GM23338 (cell line): Measurements from ENCODE around the gene GHRL. TPM values are rescaled to one million over a fixed set of nuclear protein-coding genes. Genes with fewer than 3 reads are reported as not detected.

Source experiments
- ATAC-seq: fragments of 200-7000 bp; cut with Tn5 transposase; 3 replicates; pipeline ENCODE4 v1.9.1; 2020
- DNase-seq: peaks from one replicate; pipeline ENCODE4 v3.0.0-alpha.2; 2015; ENCODE audit warnings: low spot score
- H2AFZ ChIP-seq: fragments of 200-600 bp; sonication (generic); 2 replicates; pipeline ENCODE4 v1.8.0; 2016; ENCODE audit warnings: antibody characterized with exemption, mild to moderate bottlenecking, moderate library complexity
- H3F3A ChIP-seq: fragments of 200-600 bp; sonication (generic); replicated peaks from 2 replicates; pipeline ENCODE4 v1.8.0; 2017; ENCODE audit warnings: antibody characterized with exemption, mixed run types, low read depth
- H3K27ac ChIP-seq: fragments of 200-600 bp; sonication (generic); 2 replicates; pipeline ENCODE4 v1.6.1; 2016; ENCODE audit warnings: low read depth
- H3K27me3 ChIP-seq: fragments of 200-600 bp; sonication (generic); 2 replicates; pipeline ENCODE4 v1.8.0; 2016; ENCODE audit warnings: mild to moderate bottlenecking, mixed run types, moderate library complexity; ENCODE audit not compliant: insufficient read depth
- H3K36me3 ChIP-seq: fragments of 200-600 bp; sonication (generic); 2 replicates; pipeline ENCODE4 v1.8.0; 2016; ENCODE audit warnings: mild to moderate bottlenecking; ENCODE audit not compliant: insufficient read depth
- H3K4me1 ChIP-seq: fragments of 200-600 bp; sonication (generic); 2 replicates; pipeline ENCODE4 v1.8.0; 2016; ENCODE audit warnings: mild to moderate bottlenecking, moderate library complexity; ENCODE audit not compliant: insufficient read depth
- H3K4me2 ChIP-seq: fragments of 200-600 bp; sonication (generic); 2 replicates; pipeline ENCODE4 v1.7.1; 2017; ENCODE audit warnings: mixed run types
- H3K4me3 ChIP-seq: fragments of 200-600 bp; sonication (generic); 2 replicates; pipeline ENCODE4 v1.6.1; 2016; ENCODE audit warnings: mixed run types
- H3K79me2 ChIP-seq: fragments of 200-600 bp; sonication (generic); replicated peaks from 2 replicates; pipeline ENCODE4 v1.8.0; 2017; ENCODE audit warnings: mild to moderate bottlenecking; ENCODE audit not compliant: insufficient read depth
- H3K9me2 ChIP-seq: fragments of 200-600 bp; sonication (generic); 2 replicates; pipeline ENCODE4 v1.8.0; 2017; ENCODE audit not compliant: insufficient read depth
- H4K20me1 ChIP-seq: fragments of 200-600 bp; sonication (generic); replicated peaks from 2 replicates; pipeline ENCODE4 v1.8.0; 2017; ENCODE audit warnings: mild to moderate bottlenecking; ENCODE audit not compliant: insufficient read depth
- H3K27ac Mint-ChIP-seq: 2 replicates; pipeline ENCODE4 v1.8.0; 2020; ENCODE audit warnings: inconsistent platforms, mild to moderate bottlenecking, moderate library complexity, mixed read lengths
- H3K27me3 Mint-ChIP-seq: 3 replicates; pipeline ENCODE4 v1.8.0; 2022; ENCODE audit warnings: low read depth, mild to moderate bottlenecking, moderate library complexity, mixed read lengths, inconsistent platforms; ENCODE audit not compliant: insufficient read depth, poor library complexity
- H3K36me3 Mint-ChIP-seq: 3 replicates; pipeline ENCODE4 v1.8.0; 2021; ENCODE audit warnings: low read depth, mild to moderate bottlenecking, inconsistent platforms, moderate library complexity, mixed read lengths
- H3K4me1 Mint-ChIP-seq: 3 replicates; pipeline ENCODE4 v1.8.0; 2020; ENCODE audit warnings: mild to moderate bottlenecking, inconsistent platforms, mixed read lengths
- H3K4me3 Mint-ChIP-seq: 3 replicates; pipeline ENCODE4 v1.8.0; 2021; ENCODE audit warnings: moderate library complexity, mild to moderate bottlenecking, inconsistent platforms, mixed read lengths
- H3K9me3 Mint-ChIP-seq: 3 replicates; pipeline ENCODE4 v1.8.0; 2020; ENCODE audit warnings: moderate library complexity, mild to moderate bottlenecking, inconsistent platforms, mixed read lengths
- CREB1 ChIP-seq: fragments of 250-450 bp; sonication (Bioruptor Pico); IDR thresholded peaks from 2 replicates; pipeline ENCODE4 v1.5.0; 2020; ENCODE audit warnings: low read depth, mild to moderate bottlenecking, moderate library complexity
- CTCF ChIP-seq, 2 experiments: fragments of 200-600 bp in 1 of 2; sonication (generic) in 1 of 2; conservative IDR thresholded peaks; 2 replicates each; pipeline versions ENCODE4 v1.5.1 to v1.6.1; 2016 to 2017; ENCODE audit warnings: antibody characterized with exemption in 2 of 2, low read depth in 2 of 2, mild to moderate bottlenecking in 2 of 2, moderate library complexity in 1 of 2
- ETS1 ChIP-seq: IDR thresholded peaks from 2 replicates; pipeline ENCODE4 v1.6.1; 2016; ENCODE audit warnings: antibody characterized with exemption
- EZH2 ChIP-seq: fragments of 200-600 bp; sonication (generic); IDR thresholded peaks from one replicate; pipeline ENCODE4 v1.8.0; 2017; ENCODE audit warnings: antibody characterized with exemption, mild to moderate bottlenecking, low read depth; ENCODE audit not compliant: unreplicated experiment
- EZH2phosphoT487 ChIP-seq: fragments of 200-600 bp; sonication (generic); IDR thresholded peaks from one replicate; pipeline ENCODE4 v1.8.1; 2018; ENCODE audit warnings: antibody characterized with exemption; ENCODE audit not compliant: unreplicated experiment
- JUNB ChIP-seq: IDR thresholded peaks from one replicate; pipeline ENCODE4 v1.6.1; 2016; ENCODE audit warnings: antibody characterized with exemption; ENCODE audit not compliant: unreplicated experiment
- NANOG ChIP-seq: IDR thresholded peaks from 2 replicates; pipeline ENCODE4 v1.6.1; 2016; ENCODE audit warnings: antibody characterized with exemption, borderline replicate concordance
- POLR2AphosphoS5 ChIP-seq: IDR thresholded peaks from 2 replicates; pipeline ENCODE4 v1.6.1; 2016; ENCODE audit warnings: antibody characterized with exemption, low read depth
- REST ChIP-seq: IDR thresholded peaks from one replicate; pipeline ENCODE4 v1.6.1; 2018; ENCODE audit warnings: antibody characterized with exemption; ENCODE audit not compliant: unreplicated experiment
- STAT1 ChIP-seq: IDR thresholded peaks from one replicate; pipeline ENCODE4 v1.6.1; 2016; ENCODE audit warnings: antibody characterized with exemption; ENCODE audit not compliant: unreplicated experiment
- ZNF114 ChIP-seq: fragments of 250-450 bp; sonication (Bioruptor Pico); IDR thresholded peaks from 2 replicates; pipeline ENCODE4 v1.5.0; 2020; ENCODE audit warnings: mild to moderate bottlenecking, moderate library complexity
- ZNF331 ChIP-seq: fragments of 250-450 bp; sonication (Bioruptor Pico); IDR thresholded peaks from 2 replicates; pipeline ENCODE4 v1.5.0; 2020; ENCODE audit warnings: low read depth, mild to moderate bottlenecking, moderate library complexity
- ZNF462 ChIP-seq: fragments of 250-450 bp; sonication (Bioruptor Pico); IDR thresholded peaks from 2 replicates; pipeline ENCODE4 v1.5.0; 2020; ENCODE audit warnings: mild to moderate bottlenecking, moderate library complexity
- polyA plus RNA-seq: library from polyadenylated mRNA; unstranded; fragments of >200 nt; fragmentation: Nextera tagmentation; extraction: Ambion mirVana; gene quantifications from 2 replicates; pipeline ENCODE4 v1.2.1, GENCODE V29; 2016
- total RNA-seq: library from RNA; depleted of rRNA; stranded (reverse); fragments of >200 nt; shearing (Covaris generic); gene quantifications from 2 replicates; pipeline ENCODE4 v1.2.3, GENCODE V29; 2014

Gene GHRL
- total and polyA plus RNA-seq, 2 experiments from 2014 or later, result 0.78 TPM; not detected in 1

- H3K27me3 ChIP-seq, result no peaks in the 10 kb centered on the region
- peaks cover 10% of the 10 kb centered on the region; the same call in 1 of the 2 replicates for H3K36me3 ChIP-seq
- DNase-seq (no peak), ATAC-seq (no peak)
- H4K20me1 ChIP-seq, result peaks cover 5% of the 10 kb centered on the region; the same call in 1 of the 2 replicates
- H3K4me2 ChIP-seq, result no peak overlapping the region
- H3K79me2 ChIP-seq, result peaks cover 9% of the 10 kb centered on the region; the same call in 1 of the 2 replicates
- Mint-ChIP-seq H3K27ac (peak overlapping the region; percentile 81), H3K27me3 (peaks cover 10% of the 10 kb centered on the region), H3K9me3 (no peaks in the 10 kb centered on the region), H3K4me3 (no peak overlapping the region), H3K4me1 (no peaks in the 10 kb centered on the region), H3K36me3 (peaks cover 49% of the 10 kb centered on the region)
- no peak for TF ChIP-seq EZH2
- TF ChIP-seq POLR2AphosphoS5, result no peak
- no peak for TF ChIP-seq CTCF (conservative IDR thresholded peaks at IDR 0.05; ENCODE audit: low read depth in 2 of 2)
- no peak for TF ChIP-seq REST
- no peak for TF ChIP-seq ZNF114 (CRISPR knock-in tag)
- no peak for TF ChIP-seq STAT1
- no peak for TF ChIP-seq EZH2phosphoT487
- no peak for TF ChIP-seq ETS1
- no peak for TF ChIP-seq NANOG
- TF ChIP-seq ZNF462, result no peak
- TF ChIP-seq ZNF331 (CRISPR knock-in tag), result no peak
- no peak for TF ChIP-seq CREB1
- no peak for TF ChIP-seq JUNB
- H3K27ac ChIP-seq, result no peak overlapping the region
- no peaks in the 10 kb centered on the region for H3K4me1 ChIP-seq
- H3F3A ChIP-seq, result no peaks in the 10 kb centered on the region
- H3K9me2 ChIP-seq, result no peaks in the 10 kb centered on the region
- H2AFZ ChIP-seq, result no peak overlapping the region
- H3K4me3 ChIP-seq, result no peak overlapping the region
Observed at GRCh38 chr3:10279384-10280176, 13.2 kb downstream of the GHRL start.
